Body of pancreas (tissue), 4 donors: ENCODE data around the gene SCRG1. TPM values are rescaled to one million over a fixed set of nuclear protein-coding genes. Genes with fewer than 3 reads are reported as not detected.

Source experiments
- ATAC-seq: fragments of 150-250 bp; one replicate; pipeline ENCODE4 v1.9.1; 2016
- DNase-seq, 4 donors: peaks; one replicate each; pipeline ENCODE4 v3.0.0-alpha.2; 2019
- H3K27ac ChIP-seq, 4 donors: fragments of 200-600 bp; sonication (generic); 1 replicate in 3 of 4; 2 replicates in 1 of 4; pipeline versions ENCODE4 v1.5.1 to v1.6.1; 2016 to 2019; ENCODE audit warnings: mild to moderate bottlenecking in 1 of 4, mixed read lengths in 1 of 4, moderate library complexity in 1 of 4
- H3K27me3 ChIP-seq, 2 donors: fragments of 200-600 bp; sonication (generic); one replicate each; pipeline ENCODE4 v1.6.0; 2016; ENCODE audit warnings: mild to moderate bottlenecking in 1 of 2
- H3K36me3 ChIP-seq, 2 donors: fragments of 200-600 bp; sonication (generic); replicated peaks in 1 of 2; 2 replicates each; pipeline ENCODE4 v1.5.1; 2016; ENCODE audit warnings: low read depth in 2 of 2; ENCODE audit not compliant: insufficient read depth in 1 of 2
- H3K4me1 ChIP-seq: fragments of 200-600 bp; sonication (generic); one replicate; pipeline ENCODE4 v1.6.0; 2016
- H3K4me3 ChIP-seq, 2 donors: fragments of 200-600 bp; sonication (generic); 1 replicate in 1 of 2; 2 replicates in 1 of 2; pipeline ENCODE4 v1.5.1; 2016 to 2019
- H3K9me3 ChIP-seq, 3 donors: fragments of 200-600 bp; sonication (generic); 1 replicate in 2 of 3; 2 replicates in 1 of 3; pipeline ENCODE4 v1.5.1; 2016
- CTCF ChIP-seq, 7 experiments: fragments of 450-650 bp in 4 of 7; fragments of 200-600 bp in 3 of 7; sonication (generic) in 3 of 7; IDR thresholded peaks; one replicate each; pipeline ENCODE4 v1.5.1; 2016 to 2019; ENCODE audit warnings: antibody characterized with exemption in 7 of 7
- POLR2A ChIP-seq, 3 donors: fragments of 450-650 bp; IDR thresholded peaks; one replicate each; pipeline ENCODE4 v1.6.1; 2016; ENCODE audit warnings: antibody characterized with exemption in 3 of 3, mild to moderate bottlenecking in 2 of 3
- WGBS, 2 donors: methylation state at CpG; one replicate each; pipeline ENCODE4 v1.1.5; 2017; 5-methylcytosine and 5-hydroxymethylcytosine counted together
- intact Hi-C: fragments of 100-400 bp; cut with DNase I; formaldehyde crosslinking; loops from one replicate; pipeline ENCODE4 v1.15.1; 2023
- total RNA-seq, 2 donors: library from RNA; depleted of rRNA; stranded (reverse); fragments of >200 nt; gene quantifications; one replicate each; pipeline ENCODE4 v1.1.0, GENCODE V29; 2016

The SCRG1 gene
- not detected for total RNA-seq

GRCh38 chr4:173398779-173399415, at the start of gene SCRG1:
Gene SCRG1 (minus strand): TSS chr4:173399116. CDS start chr4:173391414, 7,702 bp downstream.
- H3K4me3 ChIP-seq: no peak within 1 kb of the TSS
- intact Hi-C loops: no loop called here
- ATAC-seq (no peak), DNase-seq (no peak)
- H3K36me3 ChIP-seq: no peaks in the 10 kb centered on the region
- H3K4me1 ChIP-seq: no peaks in the 10 kb centered on the region
- no peaks in the 10 kb centered on the region for H3K9me3 ChIP-seq
- no peaks in the 10 kb centered on the region for H3K27me3 ChIP-seq
- TF ChIP-seq CTCF (IDR thresholded peaks at IDR 0.05) (no peak), POLR2A (IDR thresholded peaks at IDR 0.05) (no peak)
- WGBS, 2 donors: 61 to 83% methylated on average over 4 of the region's 4 CpGs
- H3K27ac ChIP-seq: no peak within 1 kb of the TSS

- WGBS, 2 donors: 79 to 96% methylated on average over 2 of the region's 2 CpGs
- DNase-seq: peak in 2 of 4 donors; percentile 13 to 22
- peak; percentile 9 for ATAC-seq
Measured at GRCh38 chr4:173448103-173448502, 49.2 kb upstream of the SCRG1 start.

GRCh38 chr4:173446416-173446815, 47.5 kb upstream of the SCRG1 start:
- no peak overlapping the region for H3K27ac ChIP-seq
- no peaks in the 10 kb centered on the region for H3K9me3 ChIP-seq
- TF ChIP-seq POLR2A (IDR thresholded peaks at IDR 0.05) (no peak), CTCF (IDR thresholded peaks at IDR 0.05) (no peak)
- intact Hi-C loops: no loop called here
- ATAC-seq (no peak), DNase-seq (no peak)
- peaks cover 20% of the 10 kb centered on the region for H3K4me1 ChIP-seq
- no peaks in the 10 kb centered on the region for H3K27me3 ChIP-seq
- no peaks in the 10 kb centered on the region for H3K36me3 ChIP-seq
- 88 to 96% methylated on average over 1 of the region's 1 CpG for WGBS, 2 donors
- H3K4me3 ChIP-seq: no peak overlapping the region

More at GRCh38 chr4:173448103-173448502, 49.2 kb upstream of the SCRG1 start:
- Histone ChIP-seq H3K4me1 (peaks cover 20% of the 10 kb centered on the region), H3K27me3 (no peaks in the 10 kb centered on the region), H3K27ac (no peak overlapping the region), H3K9me3 (no peaks in the 10 kb centered on the region), H3K4me3 (no peak overlapping the region), H3K36me3 (no peaks in the 10 kb centered on the region)
- TF ChIP-seq CTCF (IDR thresholded peaks at IDR 0.05): no peak
- TF ChIP-seq POLR2A (IDR thresholded peaks at IDR 0.05): no peak
- intact Hi-C loops: no loop called here

- no peak overlapping the region for H3K4me3 ChIP-seq
- DNase-seq (no peak), ATAC-seq (no peak)
- intact Hi-C loops: no loop called here
- H3K4me1 ChIP-seq: peaks cover 5% of the 10 kb centered on the region
- H3K27ac ChIP-seq: no peak overlapping the region
- no peaks in the 10 kb centered on the region for H3K27me3 ChIP-seq
- no peaks in the 10 kb centered on the region for H3K9me3 ChIP-seq
- no peaks in the 10 kb centered on the region for H3K36me3 ChIP-seq
- TF ChIP-seq CTCF (IDR thresholded peaks at IDR 0.05) (no peak), POLR2A (IDR thresholded peaks at IDR 0.05) (no peak)
Measured at GRCh38 chr4:173443121-173443520, 44.2 kb upstream of the SCRG1 start.
